Loucy (cell line): ENCODE data around the gene TMEM51.

Source experiments
- EZH2phosphoT487 ChIP-seq: fragments of 200-600 bp; IDR thresholded peaks from 2 replicates; pipeline ENCODE4 v1.6.1; 2018; ENCODE audit warnings: antibody characterized with exemption, mild to moderate bottlenecking, moderate library complexity, borderline replicate concordance
- TF ChIP-seq, protein P1 (sequence below): fragments of 200-600 bp; sonication (generic); conservative IDR thresholded peaks from 2 replicates; pipeline ENCODE4 v1.5.1; 2014; ENCODE audit warnings: mild to moderate bottlenecking, antibody characterized with exemption, low read length

DNA sequence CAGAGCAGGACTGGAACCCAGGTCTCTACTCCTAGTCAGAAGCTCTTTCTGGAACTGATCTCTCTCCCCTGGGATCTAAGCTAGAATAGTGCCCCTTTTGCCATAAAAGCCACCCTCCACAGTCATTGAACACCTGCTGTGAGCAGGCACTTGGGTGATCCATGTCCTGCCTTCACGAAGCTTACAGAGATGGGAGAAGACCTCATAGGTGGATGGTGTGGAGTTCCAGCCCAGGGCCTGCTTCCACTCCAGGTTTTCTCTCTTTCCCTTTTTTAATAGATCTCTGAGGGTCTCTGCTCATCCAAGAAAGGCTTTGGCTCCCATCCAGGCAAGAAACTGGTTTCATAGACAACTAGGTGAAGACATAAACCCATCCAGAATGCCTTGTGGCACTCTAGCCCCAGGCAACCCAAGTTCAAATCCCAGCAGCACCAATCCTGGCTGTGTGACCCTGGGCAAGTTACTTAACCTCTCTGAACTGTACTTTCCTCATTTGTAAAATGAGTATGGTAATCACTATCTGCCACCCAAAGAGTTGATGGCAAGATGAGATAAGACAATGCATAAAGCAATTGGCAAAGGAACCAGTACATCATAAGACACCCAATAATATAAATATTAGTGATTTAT, 46.4 kb upstream of the TMEM51 start:
- TF ChIP-seq, protein P1, sequence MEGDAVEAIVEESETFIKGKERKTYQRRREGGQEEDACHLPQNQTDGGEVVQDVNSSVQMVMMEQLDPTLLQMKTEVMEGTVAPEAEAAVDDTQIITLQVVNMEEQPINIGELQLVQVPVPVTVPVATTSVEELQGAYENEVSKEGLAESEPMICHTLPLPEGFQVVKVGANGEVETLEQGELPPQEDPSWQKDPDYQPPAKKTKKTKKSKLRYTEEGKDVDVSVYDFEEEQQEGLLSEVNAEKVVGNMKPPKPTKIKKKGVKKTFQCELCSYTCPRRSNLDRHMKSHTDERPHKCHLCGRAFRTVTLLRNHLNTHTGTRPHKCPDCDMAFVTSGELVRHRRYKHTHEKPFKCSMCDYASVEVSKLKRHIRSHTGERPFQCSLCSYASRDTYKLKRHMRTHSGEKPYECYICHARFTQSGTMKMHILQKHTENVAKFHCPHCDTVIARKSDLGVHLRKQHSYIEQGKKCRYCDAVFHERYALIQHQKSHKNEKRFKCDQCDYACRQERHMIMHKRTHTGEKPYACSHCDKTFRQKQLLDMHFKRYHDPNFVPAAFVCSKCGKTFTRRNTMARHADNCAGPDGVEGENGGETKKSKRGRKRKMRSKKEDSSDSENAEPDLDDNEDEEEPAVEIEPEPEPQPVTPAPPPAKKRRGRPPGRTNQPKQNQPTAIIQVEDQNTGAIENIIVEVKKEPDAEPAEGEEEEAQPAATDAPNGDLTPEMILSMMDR, result no peak
- TF ChIP-seq EZH2phosphoT487, result no peak
